H1 (cell line): Measurements from ENCODE around the gene DNAJC28. TPM values are rescaled to one million over a fixed set of nuclear protein-coding genes. Genes with fewer than 3 reads are reported as not detected.

Experiments used
- CTCF ChIA-PET: fragments of 300-600 bp; sonication (Branson Sonifier 250); formaldehyde crosslinking; loops from one replicate; lab custom pipeline; 2021; ENCODE audit not compliant: partially characterized antibody; lab: Charles Lee
- POLR2A ChIA-PET: fragments of 300-600 bp; sonication (Branson Sonifier 250); formaldehyde crosslinking; loops from one replicate; lab custom pipeline; 2021; ENCODE audit warnings: inconsistent platforms; ENCODE audit not compliant: partially characterized antibody; lab: Charles Lee
- DNase-seq, 2 experiments: peaks; one replicate each; pipeline versions ENCODE4 v3.0.0 to v3.0.0-alpha.2; 2010 to 2022; ENCODE audit warnings: low spot score in 2 of 2, low read depth in 1 of 2, mixed read lengths in 1 of 2
- FAIRE-seq: peaks from 2 replicates; lab custom pipeline; 2011; peaks lifted over from hg19 to GRCh38; lab: Jason Lieb, UNC
- H2AFZ ChIP-seq: 2 replicates; pipeline ENCODE4 v1.8.1; 2012; ENCODE audit warnings: low read length, inconsistent platforms
- H2AK5ac ChIP-seq: 2 replicates; pipeline ENCODE4 v1.6.1; 2013; ENCODE audit warnings: low read depth, low read length
- H2BK120ac ChIP-seq: replicated peaks from 2 replicates; pipeline ENCODE3; 2013; ENCODE audit warnings: low read depth, low read length, inconsistent platforms
- H2BK12ac ChIP-seq: 2 replicates; pipeline ENCODE4 v1.6.1; 2013; ENCODE audit warnings: low read depth, low read length
- H2BK15ac ChIP-seq: 2 replicates; pipeline ENCODE4 v1.6.1; 2013; ENCODE audit warnings: low read length
- H2BK20ac ChIP-seq: 2 replicates; pipeline ENCODE4 v1.6.1; 2013; ENCODE audit warnings: low read length
- H2BK5ac ChIP-seq: 2 replicates; pipeline ENCODE4 v1.6.1; 2013; ENCODE audit warnings: low read depth, low read length
- H3K14ac ChIP-seq: 2 replicates; pipeline ENCODE4 v1.6.1; 2013; ENCODE audit warnings: inconsistent platforms; ENCODE audit not compliant: insufficient read length
- H3K18ac ChIP-seq: 2 replicates; pipeline ENCODE4 v1.6.1; 2013; ENCODE audit warnings: low read length; ENCODE audit errors: extremely low read depth
- H3K23ac ChIP-seq: 2 replicates; pipeline ENCODE4 v1.6.1; 2013; ENCODE audit warnings: inconsistent platforms; ENCODE audit not compliant: insufficient read length
- H3K23me2 ChIP-seq: 2 replicates; pipeline ENCODE4 v1.6.1; 2013; ENCODE audit warnings: low read depth, low read length
- H3K27ac ChIP-seq: 2 replicates; pipeline ENCODE4 v1.6.1; 2011; ENCODE audit warnings: low read depth, low read length, inconsistent platforms
- H3K27me3 ChIP-seq, 4 experiments: replicated peaks in 1 of 4; 1 replicate in 1 of 4; 2 replicates in 3 of 4; pipeline versions ENCODE4 v1.6.1 to v1.8.1; 2011 to 2013; ENCODE audit warnings: low read length in 3 of 4, mild to moderate bottlenecking in 3 of 4, inconsistent platforms in 2 of 4, mixed read lengths in 2 of 4, moderate library complexity in 1 of 4; ENCODE audit not compliant: control insufficient read depth in 3 of 4, insufficient read depth in 3 of 4; ENCODE audit errors: extremely low read depth in 1 of 4
- H3K36me3 ChIP-seq, 4 experiments: 2 replicates each; pipeline versions ENCODE4 v1.6.1 to v1.8.1; 2011 to 2013; ENCODE audit warnings: mild to moderate bottlenecking in 4 of 4, low read length in 3 of 4, moderate library complexity in 2 of 4, control low read depth in 1 of 4, inconsistent platforms in 1 of 4; ENCODE audit not compliant: insufficient read depth in 4 of 4, control insufficient read depth in 2 of 4
- H3K4ac ChIP-seq: replicated peaks from 2 replicates; pipeline ENCODE3; 2013; ENCODE audit warnings: low read length, low read depth, mixed read lengths, inconsistent platforms; ENCODE audit not compliant: insufficient read length
- H3K4me1 ChIP-seq, 4 experiments: replicated peaks in 1 of 4; 1 replicate in 1 of 4; 2 replicates in 3 of 4; pipeline versions ENCODE4 v1.6.1 to v1.8.1; 2011 to 2013; ENCODE audit warnings: low read length in 3 of 4, inconsistent platforms in 2 of 4, mixed read lengths in 1 of 4; ENCODE audit not compliant: insufficient read depth in 4 of 4, control insufficient read depth in 3 of 4
- H3K4me2 ChIP-seq, 2 experiments: 2 replicates each; pipeline versions ENCODE4 v1.6.1 to v1.8.1; 2011 to 2013; ENCODE audit warnings: low read depth in 2 of 2, low read length in 2 of 2, control low read depth in 1 of 2, inconsistent platforms in 1 of 2, mild to moderate bottlenecking in 1 of 2; ENCODE audit not compliant: insufficient read depth in 1 of 2
- H3K4me3 ChIP-seq, 4 experiments: fragments of 200-600, 300-600 bp in 1 of 4; sonication (generic), shearing (Covaris generic), sonication (Bioruptor Twin) in 1 of 4; 2 replicates each; pipeline versions ENCODE4 v1.5.1 to v1.8.1; 2011 to 2016; ENCODE audit warnings: low read length in 4 of 4, low read depth in 3 of 4, control low read depth in 2 of 4, inconsistent platforms in 2 of 4, mild to moderate bottlenecking in 2 of 4, mixed read lengths in 1 of 4, moderate library complexity in 1 of 4; ENCODE audit not compliant: insufficient read depth in 2 of 4; ENCODE audit errors: extremely low read depth in 1 of 4
- H3K56ac ChIP-seq: replicated peaks from 2 replicates; pipeline ENCODE3; 2013; ENCODE audit warnings: low read depth, mild to moderate bottlenecking, mixed read lengths, low read length, inconsistent platforms; ENCODE audit not compliant: insufficient read length
- H3K79me1 ChIP-seq: 2 replicates; pipeline ENCODE4 v1.6.1; 2013; ENCODE audit warnings: low read depth, low read length, control low read depth
- H3K79me2 ChIP-seq, 2 experiments: 2 replicates each; pipeline versions ENCODE4 v1.6.1 to v1.8.1; 2012 to 2013; ENCODE audit warnings: low read length in 2 of 2, mild to moderate bottlenecking in 2 of 2, inconsistent platforms in 1 of 2; ENCODE audit not compliant: insufficient read depth in 2 of 2, control insufficient read depth in 1 of 2
- H3K9ac ChIP-seq, 4 experiments: replicated peaks in 1 of 4; 1 replicate in 1 of 4; 2 replicates in 3 of 4; pipeline versions ENCODE4 v1.6.1 to v1.8.1; 2011 to 2013; ENCODE audit warnings: low read depth in 3 of 4, low read length in 3 of 4, control low read depth in 2 of 4, mild to moderate bottlenecking in 2 of 4, moderate library complexity in 2 of 4, inconsistent platforms in 1 of 4; ENCODE audit errors: extremely low read depth in 1 of 4
- H3K9me3 ChIP-seq, 2 experiments: 2 replicates each; pipeline versions ENCODE4 v1.6.1 to v1.8.1; 2012 to 2013; ENCODE audit warnings: mild to moderate bottlenecking in 2 of 2, moderate library complexity in 2 of 2, control low read depth in 1 of 2, inconsistent platforms in 1 of 2, low read depth in 1 of 2, low read length in 1 of 2, mixed read lengths in 1 of 2; ENCODE audit not compliant: insufficient read depth in 2 of 2
- H4K20me1 ChIP-seq, 2 experiments: replicated peaks in 1 of 2; 2 replicates each; pipeline versions ENCODE3 to v1.8.1; 2011 to 2013; ENCODE audit warnings: inconsistent platforms in 2 of 2, low read length in 2 of 2, mild to moderate bottlenecking in 1 of 2; ENCODE audit not compliant: insufficient read depth in 2 of 2, control insufficient read depth in 1 of 2
- H4K5ac ChIP-seq: 2 replicates; pipeline ENCODE4 v1.6.1; 2013; ENCODE audit warnings: low read length, low read depth, mixed read lengths, inconsistent platforms; ENCODE audit not compliant: insufficient read length
- H4K8ac ChIP-seq: 2 replicates; pipeline ENCODE4 v1.8.0; 2013; ENCODE audit warnings: mild to moderate bottlenecking, moderate library complexity, low read length, inconsistent platforms; ENCODE audit not compliant: insufficient read depth; ENCODE audit errors: extremely low read depth
- H4K91ac ChIP-seq: replicated peaks from 2 replicates; pipeline ENCODE3; 2013; ENCODE audit warnings: low read length, mixed read lengths, inconsistent platforms; ENCODE audit not compliant: insufficient read length
- KDM4A ChIP-seq: IDR thresholded peaks from one replicate; pipeline ENCODE4 v1.7.1; 2012; ENCODE audit warnings: low read depth, mild to moderate bottlenecking, moderate library complexity, low read length, inconsistent platforms; ENCODE audit not compliant: severe bottlenecking
- SIN3A ChIP-seq, 2 experiments: IDR thresholded peaks in 1 of 2; conservative IDR thresholded peaks in 1 of 2; 2 replicates each; pipeline ENCODE4 v1.6.1; 2011 to 2012; ENCODE audit warnings: low read length in 2 of 2, improper control_type of control experiment in 1 of 2, low read depth in 1 of 2, mild to moderate bottlenecking in 1 of 2
- TEAD4 ChIP-seq: IDR thresholded peaks from 2 replicates; pipeline ENCODE4 v1.6.1; 2012; ENCODE audit warnings: low read depth, low read length, inconsistent platforms, mixed read lengths
- WGBS, 2 experiments: shearing (Covaris generic) in 1 of 2; methylation state at CpG; one replicate each; pipeline versions ENCODE4 v1.1.6 to v1.1.7; 2013 to 2015; ENCODE audit warnings: low lambda C conversion rate in 2 of 2, mixed read lengths in 2 of 2, inconsistent platforms in 1 of 2, low coverage in 1 of 2, missing lambda C conversion rate in 1 of 2; ENCODE audit not compliant: insufficient replicate concordance in 2 of 2, insufficient coverage in 1 of 2, insufficient read length in 1 of 2; ENCODE audit errors: extremely low coverage in 1 of 2, missing lambda C conversion rate in 1 of 2; 5-methylcytosine and 5-hydroxymethylcytosine counted together
- polyA plus RNA-seq, 7 experiments: library from polyadenylated mRNA; depleted of rRNA in 3 of 7; stranded (reverse) in 5 of 7; unstranded in 2 of 7; fragments of >200 nt in 5 of 7; fragments of 200-250 nt in 2 of 7; gene quantifications; 1 replicate in 5 of 7; 2 replicates in 1 of 7; 4 replicates in 1 of 7; pipeline versions ENCODE4 v1.2.1 to v1.2.3, GENCODE V29; 2011 to 2013; ENCODE audit warnings: missing spikeins in 2 of 7, mixed read lengths in 2 of 7
- total RNA-seq: library from RNA; stranded (reverse); fragmentation: NEBNext Ultra II Directional; extraction: Animal tissue kit (Norgen Biotek cat#: 25700); gene quantifications from 2 replicates; pipeline ENCODE4 v1.2.1, GENCODE V29; 2021

Gene DNAJC28
- total and polyA plus RNA-seq, 2 of the 8 experiments (the other 6 are each of a cell fraction or from before 2014, with no cell fraction given), result 0.97 to 4.3 TPM

- Histone ChIP-seq H4K91ac (no peak overlapping the region), H2AFZ (no peak overlapping the region), H3K79me2 (peaks cover 21 to 62% of the 10 kb centered on the region in 2 experiments), H4K20me1 (peaks cover 3 to 6% of the 10 kb centered on the region in 2 experiments), H3K4me3 (no peak overlapping the region), H2BK120ac (no peak overlapping the region), H3K18ac (no peak overlapping the region), H3K4ac (no peak overlapping the region), H2BK20ac (no peak overlapping the region), H3K4me2 (no peak overlapping the region), H3K14ac (no peak overlapping the region), H3K79me1 (no peaks in the 10 kb centered on the region; the same call in 1 of the 2 replicates), H3K56ac (no peak overlapping the region), H3K9me3 (no peaks in the 10 kb centered on the region), H3K27ac (no peak overlapping the region), H3K23ac (no peak overlapping the region), H3K4me1 (peaks cover 0 to 2% (median 0%) of the 10 kb centered on the region in 4 experiments; a peak in 3 of 7 replicates), H3K27me3 (no peaks in the 10 kb centered on the region), H2BK15ac (no peak overlapping the region), H3K23me2 (peaks cover 6% of the 10 kb centered on the region), H4K5ac (no peak overlapping the region), H4K8ac (no peak overlapping the region), H3K36me3 (peaks cover 29 to 80% (median 58%) of the 10 kb centered on the region in 4 experiments), H2AK5ac (no peak overlapping the region), H3K9ac (no peak overlapping the region), H2BK5ac (no peak overlapping the region), H2BK12ac (no peak overlapping the region)
- ChIA-PET POLR2A (interaction anchor here (0.7 to 3.1 kb wide), 9 partner anchors 9 to 46 kb away, joined by 3 to 11 read pairs (median 5); no protein-coding TSS in a partner anchor), CTCF (no interaction called here)
- 100% methylated on average over 2 of the region's 2 CpGs; no CpG with 5 or more reads in 1 of the 2 experiments for WGBS, 2 experiments
- FAIRE-seq, result no peak
- no peak for DNase-seq
- no peak for TF ChIP-seq KDM4A
- no peak for TF ChIP-seq SIN3A (conservative IDR thresholded peaks at IDR 0.05 in 1 of 2, IDR thresholded peaks at IDR 0.05 in 1 of 2; ENCODE audit: low read depth in 1 of 2, low read length in 2 of 2)
- no peak for TF ChIP-seq TEAD4
These were observed 45.7 kb upstream of the DNAJC28 start for GRCh38 chr21:33537212-33537611.
